GM18520 (cell line): ENCODE results near the gene SFXN3.

Experiments used
- ATAC-seq: cut with Tn5 transposase; IDR thresholded peaks from one replicate; pipeline ENCODE4 v1.9.1; 2021; ENCODE audit not compliant: unreplicated experiment

The SFXN3 gene

GRCh38 chr10:101056365-101057151 is 25.5 kb downstream of the SFXN3 start:
- no peak for ATAC-seq

GRCh38 chr10:101060036-101060950 is 29.3 kb downstream of the SFXN3 start:
- peak; percentile 22 for ATAC-seq

- peak; percentile 42 for ATAC-seq
Measured at GRCh38 chr10:101060951-101061623, 30.1 kb downstream of the SFXN3 start.

DNA sequence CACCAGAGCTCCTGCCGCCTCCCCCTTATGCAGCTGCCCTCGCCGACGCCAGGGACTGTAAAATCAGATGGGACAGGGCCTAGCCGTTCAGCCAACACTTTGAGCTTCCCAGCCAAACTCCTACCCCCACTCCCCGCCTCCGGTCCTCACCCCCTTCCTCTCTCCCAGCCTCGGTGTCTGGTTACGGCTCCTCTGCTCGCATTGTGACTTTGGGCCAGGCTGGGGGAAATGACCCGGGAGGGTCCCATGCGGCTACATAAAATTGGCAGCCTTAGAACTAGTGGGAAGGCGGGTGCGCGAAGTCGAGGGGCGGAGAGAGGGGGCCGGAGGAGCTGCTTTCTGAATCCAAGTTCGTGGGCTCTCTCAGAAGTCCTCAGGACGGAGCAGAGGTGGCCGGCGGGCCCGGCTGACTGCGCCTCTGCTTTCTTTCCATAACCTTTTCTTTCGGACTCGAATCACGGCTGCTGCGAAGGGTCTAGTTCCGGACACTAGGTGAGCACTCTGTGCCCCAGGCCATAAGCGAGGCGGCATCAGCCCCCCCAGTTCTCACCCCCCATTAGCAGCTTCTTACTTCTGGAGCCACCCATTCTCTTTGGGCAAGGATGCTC is 30.7 kb downstream of the SFXN3 start, which contains the start of gene KAZALD1:
TSS of gene KAZALD1 (plus strand) at position 366 of the 608 bp plus-strand sequence. CDS start 604 bp downstream, outside the sequence.
- no peak for ATAC-seq

DNA sequence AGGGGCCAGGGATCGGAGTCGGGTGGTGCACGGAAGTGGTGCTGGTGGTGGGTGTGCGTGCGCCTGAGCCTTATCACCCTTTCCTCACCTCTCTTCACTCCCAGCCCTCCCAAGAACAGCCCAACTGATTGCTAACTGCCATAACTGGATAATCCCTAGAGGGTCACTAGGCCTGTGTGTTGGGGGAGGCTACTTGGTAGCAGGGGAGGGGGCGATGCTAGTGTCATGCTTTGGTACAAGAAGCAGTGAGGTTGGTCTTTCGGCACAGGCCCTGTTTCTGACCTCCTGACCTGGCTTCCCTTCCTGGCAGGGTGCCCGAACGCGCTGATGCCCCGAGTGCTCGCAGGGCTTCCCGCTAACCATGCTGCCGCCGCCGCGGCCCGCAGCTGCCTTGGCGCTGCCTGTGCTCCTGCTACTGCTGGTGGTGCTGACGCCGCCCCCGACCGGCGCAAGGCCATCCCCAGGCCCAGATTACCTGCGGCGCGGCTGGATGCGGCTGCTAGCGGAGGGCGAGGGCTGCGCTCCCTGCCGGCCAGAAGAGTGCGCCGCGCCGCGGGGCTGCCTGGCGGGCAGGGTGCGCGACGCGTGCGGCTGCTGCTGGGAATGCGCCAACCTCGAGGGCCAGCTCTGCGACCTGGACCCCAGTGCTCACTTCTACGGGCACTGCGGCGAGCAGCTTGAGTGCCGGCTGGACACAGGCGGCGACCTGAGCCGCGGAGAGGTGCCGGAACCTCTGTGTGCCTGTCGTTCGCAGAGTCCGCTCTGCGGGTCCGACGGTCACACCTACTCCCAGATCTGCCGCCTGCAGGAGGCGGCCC is 31.4 kb downstream of the SFXN3 start:
- no peak for ATAC-seq

DNA sequence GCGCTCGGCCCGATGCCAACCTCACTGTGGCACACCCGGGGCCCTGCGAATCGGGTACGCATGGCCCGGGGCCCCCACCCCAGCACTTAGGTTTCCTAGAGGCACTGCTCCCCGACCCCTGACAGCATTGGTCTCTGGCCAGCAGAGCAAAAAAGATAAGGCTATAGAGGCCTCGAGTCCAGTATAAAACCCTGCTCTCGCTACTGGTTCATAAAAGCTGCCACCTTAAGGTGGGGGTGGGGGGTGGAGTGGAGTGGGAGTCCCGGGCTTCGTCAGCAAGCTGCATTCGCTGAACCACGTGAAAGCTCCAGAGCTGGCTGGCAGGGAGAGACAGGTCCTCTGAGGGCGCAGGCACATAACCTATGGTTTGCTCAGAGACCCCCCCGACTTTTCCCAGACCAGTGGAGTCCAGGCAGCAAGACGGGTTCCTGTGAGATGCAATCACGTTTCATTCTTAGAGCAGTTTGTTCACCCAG is 32.1 kb downstream of the SFXN3 start:
- ATAC-seq: no peak

- no peak for ATAC-seq
Measured at GRCh38 chr10:101063548-101064414, 32.7 kb downstream of the SFXN3 start.

DNA sequence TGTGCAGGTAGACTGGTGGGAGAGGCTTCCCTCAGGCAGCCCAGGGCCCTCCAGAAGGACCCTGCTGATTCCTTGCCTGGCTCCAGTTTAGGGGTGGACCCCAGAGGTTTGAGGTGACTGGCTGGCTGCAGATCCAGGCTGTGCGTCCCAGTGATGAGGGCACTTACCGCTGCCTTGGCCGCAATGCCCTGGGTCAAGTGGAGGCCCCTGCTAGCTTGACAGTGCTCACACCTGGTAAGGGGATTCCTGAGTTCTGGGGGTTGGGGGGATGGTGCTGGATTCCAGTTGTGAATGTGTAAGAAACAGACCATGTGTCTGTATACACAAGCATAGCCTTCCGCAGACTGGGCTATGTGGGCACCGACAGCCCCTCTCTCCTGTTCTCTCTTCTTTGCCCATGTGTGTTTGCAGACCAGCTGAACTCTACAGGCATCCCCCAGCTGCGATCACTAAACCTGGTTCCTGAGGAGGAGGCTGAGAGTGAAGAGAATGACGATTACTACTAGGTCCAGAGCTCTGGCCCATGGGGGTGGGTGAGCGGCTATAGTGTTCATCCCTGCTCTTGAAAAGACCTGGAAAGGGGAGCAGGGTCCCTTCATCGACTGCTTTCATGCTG is 33.5 kb downstream of the SFXN3 start:
- ATAC-seq: no peak

DNA sequence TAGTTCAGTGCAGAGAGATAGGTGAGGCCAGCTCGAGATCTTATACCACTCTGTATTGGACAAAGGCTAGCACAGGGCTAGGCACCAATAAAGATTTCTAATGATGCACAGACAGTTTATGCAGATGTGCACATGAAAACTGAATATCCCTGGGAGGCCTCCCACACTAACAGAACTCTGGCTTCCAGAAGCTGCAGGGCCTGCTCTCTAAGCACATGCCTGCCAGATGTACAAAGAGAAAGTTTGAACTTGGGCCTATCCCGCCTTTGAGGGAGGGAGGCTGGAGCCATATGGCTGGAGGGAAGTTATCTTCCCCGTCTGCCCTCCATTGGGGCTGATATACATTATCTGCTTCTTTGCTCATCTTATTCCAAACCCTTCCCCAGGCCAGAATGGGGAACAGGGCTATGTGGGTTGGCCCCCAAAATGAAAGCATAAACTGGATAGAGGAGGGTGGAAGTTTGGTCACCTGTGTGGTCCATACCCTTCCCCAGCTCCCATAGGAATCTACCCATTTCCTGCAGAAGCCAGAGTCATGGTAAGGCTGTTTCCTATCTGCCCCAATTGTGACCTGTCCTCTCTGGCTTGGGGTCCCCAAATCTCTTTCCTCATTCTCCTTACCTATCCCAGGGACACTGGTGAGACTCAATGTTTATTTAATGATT is 34.6 kb downstream of the SFXN3 start:
- ATAC-seq: no peak

DNA sequence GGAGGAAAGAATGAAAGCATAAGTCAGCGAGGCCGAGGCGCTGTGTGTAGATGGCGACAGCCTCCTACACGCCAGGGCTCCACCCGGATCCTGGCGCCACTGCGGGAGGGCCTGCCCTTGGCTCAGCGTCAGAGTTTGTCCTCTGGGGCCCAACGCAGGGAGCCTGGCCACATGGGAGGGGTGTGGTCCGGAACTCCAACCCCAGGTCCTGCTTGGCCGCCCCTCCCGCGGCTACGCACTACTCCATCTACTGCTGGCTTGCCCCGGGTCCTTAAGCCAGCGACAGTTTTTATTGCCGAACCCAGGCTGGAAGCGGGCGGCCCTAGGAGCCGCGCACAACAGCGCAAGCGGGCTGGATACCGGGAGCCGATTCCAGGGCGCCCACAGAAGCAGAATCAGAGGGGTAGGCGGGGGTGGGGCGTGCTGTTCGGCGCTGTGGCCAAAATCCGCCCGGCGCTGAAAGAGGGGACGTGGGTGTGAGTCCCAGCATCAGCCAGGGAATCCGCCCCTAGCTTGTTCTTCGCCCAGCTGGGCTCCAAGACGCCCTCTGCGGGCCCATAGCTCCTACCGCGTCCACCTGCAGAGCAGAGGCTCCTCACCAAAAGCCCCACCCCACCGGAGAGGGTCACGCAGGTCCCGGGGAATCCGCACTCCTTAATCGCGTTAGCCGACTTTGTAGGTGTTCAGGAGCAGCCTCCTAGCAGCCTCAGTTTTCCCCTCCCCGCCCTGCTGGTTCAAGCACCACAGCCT is 35.3 kb downstream of the SFXN3 start:
- ATAC-seq: no peak

DNA sequence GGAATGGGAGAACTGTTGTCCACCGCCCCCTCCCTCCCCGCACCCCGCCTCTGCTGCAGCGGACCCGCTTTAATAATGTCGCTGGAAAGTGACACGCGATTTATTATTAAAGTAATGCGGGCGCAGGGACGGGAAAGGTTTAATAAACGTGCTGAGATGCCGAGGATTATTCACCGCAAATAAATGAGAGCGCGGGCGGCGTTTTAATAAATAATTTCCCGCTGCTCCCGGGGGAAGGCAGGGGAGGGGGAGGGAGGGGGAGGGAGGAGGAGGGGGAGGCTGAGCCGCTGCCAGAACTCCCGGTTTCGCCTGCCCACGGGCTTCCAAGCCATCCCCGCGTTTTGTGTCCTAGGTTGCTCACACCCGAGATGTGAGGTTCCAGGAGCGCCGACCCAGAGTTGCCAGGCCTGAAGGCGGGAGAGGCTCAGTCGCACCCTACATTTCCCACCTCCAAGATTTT is 35.9 kb downstream of the SFXN3 start:
- ATAC-seq: no peak

DNA sequence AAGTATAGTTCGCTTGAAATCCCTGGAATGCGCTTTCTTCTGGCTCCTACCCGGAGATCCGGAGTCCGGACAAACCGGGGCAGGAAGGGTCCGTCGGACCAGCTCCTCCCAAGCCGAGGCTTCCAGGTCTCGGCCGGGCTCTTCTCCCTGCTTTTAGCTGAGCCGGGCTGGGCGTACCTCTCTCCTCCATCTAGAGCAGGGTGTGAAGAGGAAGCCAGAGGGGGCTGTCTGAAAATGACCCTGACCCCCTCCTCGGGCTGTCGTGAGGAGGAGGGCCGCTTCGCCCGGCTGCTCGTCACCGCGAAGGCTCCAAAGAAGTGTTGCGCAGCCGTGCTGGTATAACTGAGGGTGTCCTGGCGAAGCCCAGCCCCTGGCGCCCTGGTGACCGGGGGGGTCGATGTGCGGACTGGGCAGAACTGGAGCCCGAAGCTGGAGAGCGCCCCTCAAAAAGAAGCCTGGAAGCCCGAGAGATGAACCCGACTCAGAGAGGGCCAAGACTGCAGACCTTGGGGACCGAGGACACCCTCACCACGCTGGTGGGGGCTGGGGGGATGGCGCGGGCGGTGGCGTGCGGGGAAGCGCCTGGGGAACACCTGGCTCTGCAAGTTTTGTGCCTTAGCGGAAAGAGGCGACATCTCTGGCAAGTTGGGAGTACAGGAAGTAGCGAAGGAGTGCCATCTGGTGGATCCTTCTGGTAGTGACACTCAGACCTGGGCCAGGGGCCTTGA is 36.5 kb downstream of the SFXN3 start:
- no peak for ATAC-seq

DNA sequence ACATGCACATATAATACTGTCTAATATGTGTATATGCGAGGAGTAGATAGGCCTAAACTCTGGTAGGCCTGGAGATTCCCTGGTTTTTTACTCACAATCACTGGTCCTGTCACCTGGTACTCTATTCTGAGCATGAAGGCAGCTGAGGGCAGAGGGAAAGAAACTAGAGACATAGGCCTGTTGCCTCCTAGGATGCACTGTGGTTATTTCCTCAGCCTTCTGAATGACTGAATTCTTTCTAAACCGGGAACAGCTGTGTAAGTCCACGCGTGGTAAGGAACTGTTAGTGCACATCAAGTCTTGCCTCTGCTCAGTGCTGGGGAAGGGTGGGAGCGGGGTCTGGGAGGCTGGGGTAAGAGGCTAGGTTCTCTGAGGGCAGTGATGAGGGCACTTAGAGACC is 38.4 kb downstream of the SFXN3 start:
- ATAC-seq: no peak

- ATAC-seq: no peak
Measured at GRCh38 chr10:101070098-101070497, 39.1 kb downstream of the SFXN3 start.

GRCh38 chr10:101071267-101071884 is 40.3 kb downstream of the SFXN3 start:
- no peak for ATAC-seq

DNA sequence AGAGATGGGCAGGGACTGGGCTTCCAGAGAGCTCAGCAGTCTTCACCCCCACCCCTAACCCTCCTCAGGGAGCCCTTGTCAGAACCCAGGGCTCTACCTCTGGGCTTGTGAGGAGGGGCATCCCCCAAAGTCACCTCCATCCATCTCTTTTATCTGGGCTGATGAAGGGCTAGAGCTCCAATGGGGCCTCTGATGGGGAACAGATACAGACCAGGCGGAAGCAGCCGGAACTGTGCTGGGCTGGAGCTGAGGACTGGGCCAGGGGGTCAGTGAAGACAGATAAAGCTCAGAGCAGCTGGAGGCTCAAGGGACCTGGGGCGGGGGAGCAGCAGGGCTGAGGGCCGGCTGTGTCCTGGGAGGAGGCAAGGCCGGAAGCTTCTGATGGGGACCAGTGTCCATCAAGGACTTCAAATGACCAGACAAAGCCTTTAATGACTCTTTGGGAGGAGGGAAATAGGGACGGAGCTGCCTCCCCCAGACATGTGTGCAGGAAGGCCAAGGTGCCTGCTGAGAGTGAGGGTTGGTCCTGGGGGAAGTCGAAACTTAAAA is 40.9 kb downstream of the SFXN3 start:
- ATAC-seq: no peak
